Breast epithelium (tissue), 4 donors: Measurements from ENCODE around the gene F2RL3. TPM values are rescaled to one million over a fixed set of nuclear protein-coding genes. Genes with fewer than 3 reads are reported as not detected.
"Not testable (repeated sequence)": the region's sequence is repeated elsewhere in the genome, so short reads cannot be mapped to it uniquely, and the experiment has no call there.

Experiments used
- DNase-seq, 2 donors: peaks; one replicate each; pipeline ENCODE4 v3.0.0-alpha.2; 2019; ENCODE audit warnings: low spot score in 2 of 2
- H3K27ac ChIP-seq, 2 donors: fragments of 200-600 bp; sonication (generic) in 1 of 2; one replicate each; pipeline ENCODE4 v1.5.1; 2016 to 2019; ENCODE audit warnings: mild to moderate bottlenecking in 1 of 2
- H3K27me3 ChIP-seq, 2 donors: fragments of 200-600 bp; sonication (generic) in 1 of 2; one replicate each; pipeline versions ENCODE4 v1.5.1 to v1.6.0; 2017 to 2019; ENCODE audit warnings: control low read depth in 1 of 2, mild to moderate bottlenecking in 1 of 2
- H3K36me3 ChIP-seq: fragments of 200-600 bp; one replicate; pipeline ENCODE4 v1.5.1; 2019
- H3K4me1 ChIP-seq, 2 donors: fragments of 200-600 bp; sonication (generic); one replicate each; pipeline ENCODE4 v1.5.1; 2016 to 2019; ENCODE audit warnings: control low read depth in 1 of 2
- H3K4me3 ChIP-seq, 3 donors: fragments of 200-600 bp; sonication (generic); 1 replicate in 2 of 3; 2 replicates in 1 of 3; pipeline ENCODE4 v1.5.1; 2016 to 2019; ENCODE audit warnings: mild to moderate bottlenecking in 3 of 3, moderate library complexity in 2 of 3
- H3K9me3 ChIP-seq, 2 donors: fragments of 200-600 bp; sonication (generic) in 1 of 2; one replicate each; pipeline ENCODE4 v1.5.1; 2016 to 2019; ENCODE audit warnings: control low read depth in 1 of 2
- CTCF ChIP-seq, 3 donors: fragments of 450-650 bp; IDR thresholded peaks; one replicate each; pipeline ENCODE4 v1.5.1; 2016 to 2017; ENCODE audit warnings: antibody characterized with exemption in 3 of 3, mild to moderate bottlenecking in 3 of 3, moderate library complexity in 3 of 3
- POLR2A ChIP-seq: fragments of 450-650 bp; IDR thresholded peaks from one replicate; pipeline ENCODE4 v1.6.1; 2016; ENCODE audit warnings: antibody characterized with exemption, mild to moderate bottlenecking, moderate library complexity
- POLR2AphosphoS5 ChIP-seq, 3 donors: sonication (generic); formaldehyde crosslinking; IDR thresholded peaks; one replicate each; pipeline ENCODE4 v1.6.1; 2017; ENCODE audit warnings: antibody characterized with exemption in 3 of 3
- intact Hi-C: fragments of 100-400 bp; cut with DNase I; formaldehyde crosslinking; loops from one replicate; pipeline ENCODE4 v1.15.1; 2023; ENCODE audit warnings: low total_unique reads
- total RNA-seq, 3 donors: library from RNA; depleted of rRNA; stranded (reverse); fragments of >200 nt; gene quantifications; one replicate each; pipeline ENCODE4 v1.1.0, GENCODE V29; 2016

The F2RL3 gene
- total RNA-seq, 3 donors from 2014 or later = 0.32 to 27.5 (median 4.2) TPM

- intact Hi-C loops = loop anchor here (2.0 kb wide), 1 partner anchor 72 kb away; no protein-coding TSS in a partner anchor
- Histone ChIP-seq H3K27me3 (no peaks in the 10 kb centered on the region), H3K9me3 (peaks cover 6% of the 10 kb centered on the region in 2 donors), H3K36me3 (no peaks in the 10 kb centered on the region), H3K27ac (no peak overlapping the region), H3K4me3 (no peak overlapping the region), H3K4me1 (no peaks in the 10 kb centered on the region)
- peak in 1 of 2 donors; percentile 17 for DNase-seq
- TF ChIP-seq POLR2A (no peak), CTCF (IDR thresholded peaks at IDR 0.05) (no peak), POLR2AphosphoS5 (IDR thresholded peaks at IDR 0.05) (no peak)
Observed at GRCh38 chr19:16928916-16929315, 40.1 kb downstream of the F2RL3 start.

GRCh38 chr19:16930753-16931152 lies 42.0 kb downstream of the F2RL3 start:
- no peaks in the 10 kb centered on the region for H3K4me1 ChIP-seq
- H3K36me3 ChIP-seq = no peaks in the 10 kb centered on the region
- peaks cover 0 to 24% of the 10 kb centered on the region in 2 donors for H3K9me3 ChIP-seq
- DNase-seq = no peak
- H3K4me3 ChIP-seq = no peak overlapping the region
- H3K27me3 ChIP-seq = no peaks in the 10 kb centered on the region
- TF ChIP-seq CTCF (IDR thresholded peaks at IDR 0.05) = no peak
- TF ChIP-seq POLR2AphosphoS5 (IDR thresholded peaks at IDR 0.05) = no peak
- TF ChIP-seq POLR2A = no peak
- H3K27ac ChIP-seq = no peak overlapping the region
- intact Hi-C loops = no loop called here

GRCh38 chr19:16931306-16931705 lies 42.5 kb downstream of the F2RL3 start:
- Histone ChIP-seq H3K27ac (no peak overlapping the region), H3K4me3 (no peak overlapping the region), H3K4me1 (no peaks in the 10 kb centered on the region), H3K27me3 (no peaks in the 10 kb centered on the region), H3K36me3 (no peaks in the 10 kb centered on the region), H3K9me3 (peaks cover 0 to 24% of the 10 kb centered on the region in 2 donors)
- intact Hi-C loops = no loop called here
- no peak for DNase-seq
- no peak for TF ChIP-seq CTCF (IDR thresholded peaks at IDR 0.05)
- no peak for TF ChIP-seq POLR2A
- no peak for TF ChIP-seq POLR2AphosphoS5 (IDR thresholded peaks at IDR 0.05)

GRCh38 chr19:16934489-16934888 lies 45.7 kb downstream of the F2RL3 start:
- no peaks in the 10 kb centered on the region for H3K36me3 ChIP-seq
- H3K27me3 ChIP-seq = no peaks in the 10 kb centered on the region
- H3K9me3 ChIP-seq = peaks cover 0 to 24% of the 10 kb centered on the region in 2 donors
- intact Hi-C loops = no loop called here
- no peak overlapping the region for H3K4me3 ChIP-seq
- no peaks in the 10 kb centered on the region for H3K4me1 ChIP-seq
- TF ChIP-seq POLR2AphosphoS5 (IDR thresholded peaks at IDR 0.05) (no peak), CTCF (IDR thresholded peaks at IDR 0.05) (no peak), POLR2A (no peak)
- H3K27ac ChIP-seq = no peak overlapping the region
- no peak for DNase-seq

- intact Hi-C loops = no loop called here
- Histone ChIP-seq H3K4me1 (no peaks in the 10 kb centered on the region), H3K27me3 (no peaks in the 10 kb centered on the region), H3K4me3 (no peak overlapping the region), H3K27ac (no peak overlapping the region), H3K9me3 (peaks cover 0 to 24% of the 10 kb centered on the region in 2 donors), H3K36me3 (no peaks in the 10 kb centered on the region)
- TF ChIP-seq POLR2AphosphoS5 (IDR thresholded peaks at IDR 0.05) = no peak
- TF ChIP-seq POLR2A = no peak
- TF ChIP-seq CTCF (IDR thresholded peaks at IDR 0.05) = no peak
- DNase-seq = no peak
Observed at GRCh38 chr19:16936901-16937300, 48.1 kb downstream of the F2RL3 start.

GRCh38 chr19:16937796-16938195 lies 49.0 kb downstream of the F2RL3 start:
- H3K9me3 ChIP-seq = peaks cover 0 to 24% of the 10 kb centered on the region in 2 donors
- intact Hi-C loops, H3K36me3 ChIP-seq, H3K4me1 ChIP-seq, H3K27me3 ChIP-seq, H3K4me3 ChIP-seq, H3K27ac ChIP-seq: not testable (repeated sequence)
- peak in 1 of 2 donors; percentile 10 for DNase-seq
